Urinary bladder (tissue), 4 donors: ENCODE measurements around the gene NUB1. TPM values are rescaled to one million over a fixed set of nuclear protein-coding genes. Genes with fewer than 3 reads are reported as not detected.

Source experiments
- DNase-seq: peaks from one replicate; pipeline ENCODE4 v3.0.0-alpha.2; 2015; ENCODE audit errors: extremely low spot score
- H3K27ac ChIP-seq: one replicate; pipeline ENCODE4 v1.5.1; 2013; ENCODE audit warnings: low read depth, mild to moderate bottlenecking, moderate library complexity
- H3K36me3 ChIP-seq: one replicate; pipeline ENCODE4 v1.6.1; 2013; ENCODE audit warnings: mild to moderate bottlenecking, moderate library complexity; ENCODE audit not compliant: insufficient read depth
- H3K4me1 ChIP-seq: one replicate; pipeline ENCODE4 v1.6.1; 2013; ENCODE audit warnings: mild to moderate bottlenecking, moderate library complexity; ENCODE audit not compliant: insufficient read depth
- H3K4me3 ChIP-seq: one replicate; pipeline ENCODE4 v1.5.1; 2013; ENCODE audit warnings: low read depth, low read length
- WGBS: extraction: QIAGEN DNeasy Blood & Tissue Kit; methylation state at CpG from one replicate; pipeline ENCODE4 v1.1.7; 2013; 5-methylcytosine and 5-hydroxymethylcytosine counted together
- polyA plus RNA-seq: library from polyadenylated mRNA; stranded (reverse); fragments of 200-250 nt; gene quantifications from one replicate; pipeline ENCODE4 v1.2.3, GENCODE V29; 2013
- total RNA-seq: library from RNA; depleted of rRNA; stranded (reverse); fragments of >200 nt; gene quantifications from one replicate; pipeline ENCODE4 v1.2.3, GENCODE V29; 2014
- donor health status: healthy with polysubstance abuse.
- donor health status: healthy.

NUB1 gene
- total and polyA plus RNA-seq, 2 donors, result 41.4 to 45.6 TPM

GRCh38 chr7:151387161-151388006 is 45.8 kb downstream of the NUB1 start:
- Histone ChIP-seq H3K27ac (no peak overlapping the region), H3K36me3 (no peaks in the 10 kb centered on the region), H3K4me1 (no peaks in the 10 kb centered on the region), H3K4me3 (no peak overlapping the region)
- no peak for DNase-seq
- 88% methylated on average over 24 of the region's 24 CpGs for WGBS

GRCh38 chr7:151388007-151388297 is 46.3 kb downstream of the NUB1 start:
- no peak overlapping the region for H3K4me3 ChIP-seq
- no peak for DNase-seq
- no peaks in the 10 kb centered on the region for H3K4me1 ChIP-seq
- 94% methylated on average over 8 of the region's 8 CpGs for WGBS
- no peak overlapping the region for H3K27ac ChIP-seq
- no peaks in the 10 kb centered on the region for H3K36me3 ChIP-seq

- H3K4me1 ChIP-seq, result no peaks in the 10 kb centered on the region
- no peak for DNase-seq
- no peak overlapping the region for H3K4me3 ChIP-seq
- H3K36me3 ChIP-seq, result no peaks in the 10 kb centered on the region
- no peak overlapping the region for H3K27ac ChIP-seq
- WGBS, result 95% methylated on average over 10 of the region's 10 CpGs
These were observed 46.8 kb downstream of the NUB1 start for GRCh38 chr7:151388430-151388829.

- no peak for DNase-seq
- Histone ChIP-seq H3K27ac (no peak overlapping the region), H3K4me3 (no peak overlapping the region), H3K4me1 (no peaks in the 10 kb centered on the region), H3K36me3 (no peaks in the 10 kb centered on the region)
- 92% methylated on average over 21 of the region's 21 CpGs for WGBS
These were observed 47.6 kb downstream of the NUB1 start for GRCh38 chr7:151389096-151389767.

GRCh38 chr7:151389768-151390597 is 48.4 kb downstream of the NUB1 start:
- Histone ChIP-seq H3K36me3 (no peaks in the 10 kb centered on the region), H3K27ac (no peak overlapping the region), H3K4me1 (no peaks in the 10 kb centered on the region), H3K4me3 (no peak overlapping the region)
- 89% methylated on average over 24 of the region's 24 CpGs for WGBS
- DNase-seq, result no peak

- 87% methylated on average over 25 of the region's 25 CpGs for WGBS
- Histone ChIP-seq H3K36me3 (no peaks in the 10 kb centered on the region), H3K27ac (no peak overlapping the region), H3K4me1 (no peaks in the 10 kb centered on the region), H3K4me3 (no peak overlapping the region)
- no peak for DNase-seq
These were observed 49.2 kb downstream of the NUB1 start for GRCh38 chr7:151390598-151391357.

GRCh38 chr7:151391358-151391730 is 49.7 kb downstream of the NUB1 start:
- Histone ChIP-seq H3K4me3 (no peak overlapping the region), H3K4me1 (no peaks in the 10 kb centered on the region), H3K36me3 (no peaks in the 10 kb centered on the region), H3K27ac (no peak overlapping the region)
- WGBS, result 92% methylated on average over 9 of the region's 9 CpGs
- no peak for DNase-seq

- Histone ChIP-seq H3K4me1 (no peaks in the 10 kb centered on the region), H3K4me3 (no peak overlapping the region), H3K27ac (no peak overlapping the region), H3K36me3 (no peaks in the 10 kb centered on the region)
- no peak for DNase-seq
- 95% methylated on average over 8 of the region's 8 CpGs for WGBS
These were observed 50.4 kb downstream of the NUB1 start for GRCh38 chr7:151392002-151392401.

- no peak overlapping the region for H3K27ac ChIP-seq
- no peak overlapping the region for H3K4me3 ChIP-seq
- no peaks in the 10 kb centered on the region for H3K4me1 ChIP-seq
- 88% methylated on average over 13 of the region's 13 CpGs for WGBS
- DNase-seq, result no peak
- no peaks in the 10 kb centered on the region for H3K36me3 ChIP-seq
These were observed 50.8 kb downstream of the NUB1 start for GRCh38 chr7:151392426-151392825.

- no peak overlapping the region for H3K27ac ChIP-seq
- no peak for DNase-seq
- 84% methylated on average over 31 of the region's 31 CpGs for WGBS
- no peaks in the 10 kb centered on the region for H3K36me3 ChIP-seq
- no peak overlapping the region for H3K4me3 ChIP-seq
- H3K4me1 ChIP-seq, result no peaks in the 10 kb centered on the region
These were observed 51.7 kb downstream of the NUB1 start for GRCh38 chr7:151393031-151393977.

GRCh38 chr7:151394076-151395035 is 52.7 kb downstream of the NUB1 start:
- WGBS, result 92% methylated on average over 35 of the region's 35 CpGs
- H3K4me1 ChIP-seq, result no peaks in the 10 kb centered on the region
- H3K27ac ChIP-seq, result no peak overlapping the region
- DNase-seq, result no peak
- no peaks in the 10 kb centered on the region for H3K36me3 ChIP-seq
- H3K4me3 ChIP-seq, result no peak overlapping the region

GRCh38 chr7:151395036-151395367 is 53.4 kb downstream of the NUB1 start:
- WGBS, result 85% methylated on average over 13 of the region's 13 CpGs
- Histone ChIP-seq H3K36me3 (no peaks in the 10 kb centered on the region), H3K27ac (no peak overlapping the region), H3K4me1 (no peaks in the 10 kb centered on the region), H3K4me3 (no peak overlapping the region)
- DNase-seq, result no peak
